Mucosa of stomach (tissue), 1 donor: ENCODE data around the gene ZNF362.

Experiments
- H3K27me3 ChIP-seq: one replicate; pipeline ENCODE4 v1.7.0; 2013; ENCODE audit warnings: mild to moderate bottlenecking, low read length; ENCODE audit not compliant: control insufficient read depth, insufficient read depth
- H3K36me3 ChIP-seq: one replicate; pipeline ENCODE4 v1.7.0; 2013; ENCODE audit warnings: low read length; ENCODE audit not compliant: control insufficient read depth, insufficient read depth
- H3K4me1 ChIP-seq: one replicate; pipeline ENCODE4 v1.7.0; 2013; ENCODE audit warnings: mild to moderate bottlenecking, low read length; ENCODE audit not compliant: control insufficient read depth, insufficient read depth
- H3K4me3 ChIP-seq: one replicate; pipeline ENCODE4 v1.7.0; 2013; ENCODE audit warnings: low read length
- H3K9ac ChIP-seq: one replicate; pipeline ENCODE4 v1.7.0; 2013; ENCODE audit warnings: mild to moderate bottlenecking, low read length, moderate library complexity
- H3K9me3 ChIP-seq: one replicate; pipeline ENCODE4 v1.7.0; 2013; ENCODE audit warnings: mild to moderate bottlenecking, low read length, moderate library complexity; ENCODE audit not compliant: control insufficient read depth
- donor health status: Pancreatic carcinoma.

The ZNF362 gene

DNA sequence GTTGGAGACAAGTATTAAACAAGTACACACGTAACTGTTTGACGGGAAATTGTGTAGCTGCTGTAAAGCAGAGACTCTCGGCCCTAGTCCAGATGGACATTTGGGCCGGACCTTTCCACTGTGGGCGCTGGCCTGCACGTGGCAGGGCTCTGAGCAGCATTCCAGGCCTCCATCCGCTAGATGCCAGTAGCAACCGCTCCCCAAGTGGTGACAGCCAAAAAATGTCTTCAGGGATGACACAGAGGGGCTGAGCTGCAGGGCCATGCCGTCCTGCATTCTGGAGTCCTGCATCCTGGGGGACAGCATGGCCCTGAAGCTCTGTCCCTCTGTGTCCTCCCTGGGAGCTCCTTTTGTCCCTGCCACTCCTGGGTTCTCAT is 39.8 kb downstream of the ZNF362 start:
- Histone ChIP-seq H3K36me3 (no peaks in the 10 kb centered on the region), H3K9ac (no peak overlapping the region), H3K4me1 (peaks cover 16% of the 10 kb centered on the region)

DNA sequence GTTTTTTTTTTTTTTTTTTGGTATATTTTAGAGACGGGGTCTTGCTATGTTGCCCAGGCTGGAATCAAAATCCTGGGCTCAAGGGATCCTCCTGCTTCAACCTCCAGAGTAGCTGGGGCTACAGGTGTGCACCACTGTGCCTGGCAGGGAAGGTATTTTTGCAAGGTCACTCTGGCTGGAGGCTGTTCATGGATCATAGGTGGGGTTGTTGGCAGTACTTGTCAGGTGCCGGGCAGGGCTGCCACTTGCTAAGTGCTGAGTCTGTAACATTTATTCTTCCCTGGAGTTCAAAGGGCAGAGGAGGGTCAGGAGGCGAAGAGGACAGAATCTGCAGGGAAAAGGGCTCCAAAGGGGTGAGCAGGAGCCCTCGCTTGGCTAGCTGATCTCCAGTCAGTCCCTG is 40.5 kb downstream of the ZNF362 start:
- no peaks in the 10 kb centered on the region for H3K36me3 ChIP-seq
- no peaks in the 10 kb centered on the region for H3K9me3 ChIP-seq
- H3K27me3 ChIP-seq = no peaks in the 10 kb centered on the region
- peaks cover 16% of the 10 kb centered on the region for H3K4me1 ChIP-seq
- no peak overlapping the region for H3K9ac ChIP-seq
- H3K4me3 ChIP-seq = no peak overlapping the region

More for the DNA sequence above, 39.8 kb downstream of the ZNF362 start:
- no peaks in the 10 kb centered on the region for H3K9me3 ChIP-seq
- no peak overlapping the region for H3K4me3 ChIP-seq
- no peaks in the 10 kb centered on the region for H3K27me3 ChIP-seq

DNA sequence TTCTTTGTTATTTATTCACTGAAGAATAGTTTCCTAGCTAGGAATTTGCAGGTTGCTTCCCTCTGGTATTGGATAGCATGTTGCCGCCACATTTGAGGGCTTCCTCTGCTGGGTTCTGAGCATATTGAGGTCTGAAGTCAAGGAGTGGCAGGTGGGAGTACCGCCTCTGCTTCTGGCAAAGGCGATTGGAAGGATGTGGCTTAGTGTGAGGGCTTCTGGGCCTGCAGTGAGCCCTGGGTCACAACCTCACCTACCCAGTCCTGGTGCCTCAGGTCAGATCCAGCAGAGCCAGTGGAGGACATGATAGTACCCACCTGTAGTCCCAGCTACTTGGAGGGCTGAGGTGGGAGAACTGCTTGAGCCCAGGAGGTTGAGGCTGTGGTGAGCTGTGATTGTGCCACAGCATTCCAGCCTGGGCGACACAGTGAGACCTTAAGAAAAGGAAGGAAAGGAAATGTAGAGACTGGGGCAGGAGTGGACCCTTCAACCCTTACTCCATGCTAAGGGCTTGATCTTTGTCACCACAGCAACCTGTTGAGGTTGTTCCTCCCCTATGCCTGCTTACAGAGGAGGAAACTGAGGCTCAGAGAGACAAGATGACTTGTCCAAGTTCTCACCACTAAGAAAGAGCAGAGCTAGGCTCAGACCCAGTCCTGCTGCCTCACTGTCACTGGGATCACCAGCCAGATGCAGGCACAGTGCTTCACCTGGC is 41.8 kb downstream of the ZNF362 start:
- Histone ChIP-seq H3K4me3 (no peak overlapping the region), H3K27me3 (no peaks in the 10 kb centered on the region), H3K9ac (no peak overlapping the region), H3K4me1 (peaks cover 16% of the 10 kb centered on the region), H3K9me3 (no peaks in the 10 kb centered on the region), H3K36me3 (no peaks in the 10 kb centered on the region)

DNA sequence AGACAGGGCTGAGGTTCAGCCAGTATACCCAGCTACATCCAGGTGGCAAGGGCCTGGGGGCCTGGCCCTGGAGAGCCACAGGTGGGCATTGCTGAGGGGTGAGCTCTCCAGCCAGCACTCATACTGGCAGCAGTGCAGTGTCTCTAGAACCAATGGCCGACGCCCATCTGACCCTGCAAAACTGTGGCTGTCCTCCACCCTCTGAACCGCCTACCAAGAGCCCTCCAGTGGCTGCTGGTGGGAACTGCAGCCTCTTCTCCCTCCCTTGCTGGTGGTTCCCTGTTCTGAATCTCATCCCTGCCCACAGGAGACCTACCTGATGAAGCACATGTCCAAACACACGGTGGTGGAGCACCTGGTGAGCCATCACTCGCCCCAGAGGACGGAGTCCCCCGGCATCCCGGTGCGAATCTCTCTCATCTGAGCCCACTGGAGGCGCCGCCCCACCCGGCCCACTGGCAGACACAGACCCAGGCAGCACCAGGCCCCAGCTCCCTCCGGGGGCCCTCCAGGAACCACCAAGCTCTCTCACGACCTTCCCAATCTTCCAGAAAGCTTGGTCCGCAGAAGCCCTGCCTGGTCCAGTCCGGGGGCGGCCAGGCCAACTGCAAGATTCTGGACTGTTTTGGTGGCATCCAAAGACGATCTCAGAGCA is 42.5 kb downstream of the ZNF362 start:
- Histone ChIP-seq H3K4me1 (peaks cover 16% of the 10 kb centered on the region), H3K4me3 (no peak overlapping the region), H3K36me3 (no peaks in the 10 kb centered on the region), H3K9me3 (no peaks in the 10 kb centered on the region), H3K27me3 (no peaks in the 10 kb centered on the region), H3K9ac (no peak overlapping the region)

DNA sequence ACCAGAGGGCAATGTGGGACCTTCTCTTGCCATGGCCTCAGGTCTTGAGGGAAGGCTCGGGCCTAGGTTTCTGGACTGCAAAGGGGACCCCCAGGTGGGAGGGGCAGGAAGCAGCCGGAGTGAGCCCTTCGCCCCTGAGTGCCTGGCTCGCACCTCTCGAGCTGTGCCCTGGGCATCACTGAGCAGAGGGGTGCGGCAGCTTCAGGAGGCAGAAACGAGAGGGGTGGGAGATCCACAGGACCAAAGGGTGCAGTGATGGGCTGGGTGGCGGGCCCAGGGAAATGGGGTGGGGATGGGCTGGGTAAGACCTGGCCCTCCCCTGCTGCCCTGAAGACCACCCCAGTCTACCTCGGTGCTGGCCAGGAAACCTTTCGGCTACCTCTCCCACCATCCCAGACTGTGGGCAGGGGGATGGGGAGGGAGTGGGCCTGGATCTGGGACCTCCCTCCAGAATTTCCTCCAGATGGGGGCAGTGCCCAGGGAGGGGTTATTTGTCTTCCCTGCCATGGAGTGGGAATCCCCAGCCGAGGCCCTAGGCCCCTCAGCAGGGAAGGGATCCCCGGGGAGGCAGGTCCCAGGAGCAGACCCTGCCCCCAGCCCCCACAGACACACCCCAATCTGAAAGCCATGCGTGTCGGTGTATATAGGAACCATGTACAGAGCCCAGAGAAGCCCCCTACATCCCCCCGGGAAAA is 43.3 kb downstream of the ZNF362 start:
- Histone ChIP-seq H3K4me3 (no peak overlapping the region), H3K27me3 (no peaks in the 10 kb centered on the region), H3K9me3 (no peaks in the 10 kb centered on the region), H3K9ac (no peak overlapping the region), H3K36me3 (no peaks in the 10 kb centered on the region), H3K4me1 (peaks cover 16% of the 10 kb centered on the region)

DNA sequence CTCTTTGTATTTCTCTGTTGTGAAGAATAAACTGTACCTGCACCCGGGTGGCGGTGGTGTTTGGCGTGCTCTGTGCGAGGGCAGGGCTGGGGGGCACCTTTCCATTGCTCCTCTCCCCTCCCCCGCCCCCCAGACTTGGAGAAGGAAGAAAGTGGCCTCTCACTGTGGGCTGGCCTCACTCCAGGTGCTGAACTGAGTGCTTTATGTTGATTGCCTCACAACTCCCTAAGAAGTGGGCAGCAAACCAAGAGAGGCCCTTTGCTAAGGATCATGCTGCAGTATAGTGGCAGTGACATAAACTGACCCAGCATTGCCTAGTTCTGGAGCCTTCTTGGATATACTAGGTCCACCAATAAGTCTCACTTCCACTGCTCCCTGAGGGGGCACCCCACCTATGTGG is 44.4 kb downstream of the ZNF362 start:
- Histone ChIP-seq H3K4me1 (peaks cover 11% of the 10 kb centered on the region), H3K9ac (no peak overlapping the region), H3K4me3 (no peak overlapping the region), H3K9me3 (no peaks in the 10 kb centered on the region), H3K36me3 (no peaks in the 10 kb centered on the region), H3K27me3 (no peaks in the 10 kb centered on the region)

DNA sequence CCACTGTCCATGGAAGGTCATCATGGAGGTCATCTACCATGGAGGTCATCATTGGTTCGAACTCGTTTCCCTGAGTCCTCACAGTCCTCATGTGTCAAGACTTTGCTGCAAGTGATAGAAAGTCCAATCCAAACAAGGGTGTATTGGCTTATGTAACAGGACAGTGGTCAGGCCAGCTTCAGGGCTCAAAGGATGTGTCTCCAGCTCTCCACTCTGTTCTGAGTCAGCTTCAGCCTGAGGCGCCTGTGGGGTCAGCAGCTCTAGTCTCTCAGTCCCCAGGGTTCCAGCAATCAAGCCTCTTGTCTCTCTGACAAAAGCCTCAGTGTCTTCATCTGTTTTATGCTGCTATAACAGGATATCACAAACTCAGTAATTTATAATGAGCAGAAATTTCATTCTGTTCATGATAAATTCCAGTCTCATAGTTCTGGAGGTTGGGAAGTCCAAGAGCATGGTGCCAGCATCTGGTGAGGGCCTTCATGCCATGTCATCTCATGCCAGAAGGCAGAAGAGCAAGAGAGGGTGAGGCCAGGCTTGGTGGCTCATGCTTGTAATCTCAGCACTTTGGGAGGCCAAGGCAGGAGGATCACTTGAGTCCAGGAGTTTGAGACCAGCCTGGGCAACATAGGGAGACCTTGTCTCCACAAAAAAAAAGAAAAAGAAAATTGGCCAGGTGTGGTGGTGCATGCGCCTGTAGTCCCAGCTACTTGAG is 45.1 kb downstream of the ZNF362 start:
- peaks cover 13% of the 10 kb centered on the region for H3K4me1 ChIP-seq
- peaks cover 5% of the 10 kb centered on the region for H3K27me3 ChIP-seq
- no peaks in the 10 kb centered on the region for H3K36me3 ChIP-seq
- no peaks in the 10 kb centered on the region for H3K9me3 ChIP-seq
- H3K9ac ChIP-seq = no peak overlapping the region
- no peak overlapping the region for H3K4me3 ChIP-seq

DNA sequence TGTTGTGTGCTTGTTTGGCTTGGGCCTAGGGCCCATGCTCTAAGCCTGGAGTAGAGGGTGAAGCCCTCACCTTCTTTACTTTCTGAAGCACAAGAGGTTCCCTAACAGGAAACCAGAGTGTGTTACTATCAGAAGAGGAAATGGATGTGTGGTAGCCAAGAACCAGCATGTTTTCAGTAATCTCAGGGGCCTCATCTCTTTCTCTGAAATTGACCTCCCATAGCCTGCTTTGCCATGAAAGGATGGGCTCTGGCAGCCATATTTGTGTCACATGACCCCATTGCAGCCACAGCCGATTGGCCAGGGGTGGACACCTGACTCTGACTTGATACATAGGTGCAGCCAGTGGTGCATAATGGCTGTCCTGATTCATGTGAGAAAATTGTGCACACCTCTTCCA is 46.0 kb downstream of the ZNF362 start:
- no peak overlapping the region for H3K4me3 ChIP-seq
- H3K4me1 ChIP-seq = peaks cover 20% of the 10 kb centered on the region
- H3K9me3 ChIP-seq = no peaks in the 10 kb centered on the region

DNA sequence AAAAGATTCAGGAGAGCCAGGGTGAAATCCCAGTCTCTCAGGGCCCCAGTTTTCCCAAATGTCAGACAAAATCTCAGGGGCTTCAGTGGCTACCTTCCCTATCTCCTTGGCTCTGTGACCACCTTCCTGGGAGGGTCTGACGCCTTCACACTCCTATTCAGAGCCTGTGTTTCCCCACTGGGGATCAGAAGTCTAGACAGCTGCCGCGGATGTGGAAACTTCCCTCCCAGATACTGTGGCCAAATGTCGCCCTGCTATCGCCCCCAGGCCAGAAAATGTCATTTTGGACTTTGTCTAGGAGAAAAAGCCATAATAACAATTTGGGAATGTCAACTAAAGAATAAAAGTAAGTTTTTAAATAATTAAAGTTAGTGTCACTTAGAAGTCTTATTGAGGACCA is 48.7 kb downstream of the ZNF362 start:
- H3K4me1 ChIP-seq = peaks cover 11% of the 10 kb centered on the region
- H3K27me3 ChIP-seq = peaks cover 13% of the 10 kb centered on the region
- no peaks in the 10 kb centered on the region for H3K9me3 ChIP-seq
- no peaks in the 10 kb centered on the region for H3K36me3 ChIP-seq
- no peak overlapping the region for H3K4me3 ChIP-seq
- H3K9ac ChIP-seq = no peak overlapping the region

More for the DNA sequence above, 46.0 kb downstream of the ZNF362 start:
- Histone ChIP-seq H3K27me3 (peaks cover 13% of the 10 kb centered on the region), H3K9ac (no peak overlapping the region), H3K36me3 (no peaks in the 10 kb centered on the region)

DNA sequence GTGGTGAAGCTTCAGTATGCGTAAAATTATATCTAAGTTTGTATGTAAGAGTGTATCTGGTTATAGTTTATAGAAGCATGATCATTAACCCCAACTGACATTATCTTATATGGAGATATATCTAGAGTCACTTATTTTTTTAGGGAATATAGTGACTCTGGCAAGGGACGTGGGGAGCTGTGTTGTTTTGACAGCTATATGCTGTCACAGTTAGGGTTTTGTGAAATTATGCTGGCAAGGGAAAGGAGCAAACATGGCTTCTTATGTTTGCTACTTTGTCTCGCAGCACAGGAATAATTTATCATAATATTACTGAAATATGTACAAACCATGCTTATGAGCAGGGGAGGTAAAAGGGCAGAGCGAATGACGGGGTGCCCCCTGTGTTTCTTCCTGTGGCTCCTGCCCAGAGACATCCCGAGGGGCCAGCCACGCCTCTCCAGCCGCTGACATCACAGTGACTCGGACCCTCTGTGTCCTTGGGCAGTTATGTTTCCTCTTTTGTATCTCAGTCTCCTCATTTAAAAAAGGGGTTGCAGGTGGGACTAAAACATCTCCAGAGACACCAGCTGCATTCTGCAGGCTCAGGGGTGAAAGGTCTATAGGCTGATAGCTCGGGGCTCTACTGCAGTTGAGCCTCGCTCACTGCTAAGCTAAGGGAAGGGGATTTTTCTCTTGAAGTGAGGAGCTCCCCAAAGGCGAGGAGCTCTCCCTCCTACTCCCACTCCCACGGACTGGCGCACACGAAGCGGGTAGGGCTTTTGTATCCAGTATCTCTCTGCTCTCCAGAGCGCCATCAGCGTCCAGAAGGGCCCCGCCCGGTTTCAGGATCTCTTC is 49.7 kb downstream of the ZNF362 start:
- Histone ChIP-seq H3K36me3 (no peaks in the 10 kb centered on the region), H3K4me1 (peaks cover 11% of the 10 kb centered on the region), H3K9me3 (no peaks in the 10 kb centered on the region), H3K27me3 (peaks cover 13% of the 10 kb centered on the region), H3K9ac (no peak overlapping the region), H3K4me3 (no peak overlapping the region)

DNA sequence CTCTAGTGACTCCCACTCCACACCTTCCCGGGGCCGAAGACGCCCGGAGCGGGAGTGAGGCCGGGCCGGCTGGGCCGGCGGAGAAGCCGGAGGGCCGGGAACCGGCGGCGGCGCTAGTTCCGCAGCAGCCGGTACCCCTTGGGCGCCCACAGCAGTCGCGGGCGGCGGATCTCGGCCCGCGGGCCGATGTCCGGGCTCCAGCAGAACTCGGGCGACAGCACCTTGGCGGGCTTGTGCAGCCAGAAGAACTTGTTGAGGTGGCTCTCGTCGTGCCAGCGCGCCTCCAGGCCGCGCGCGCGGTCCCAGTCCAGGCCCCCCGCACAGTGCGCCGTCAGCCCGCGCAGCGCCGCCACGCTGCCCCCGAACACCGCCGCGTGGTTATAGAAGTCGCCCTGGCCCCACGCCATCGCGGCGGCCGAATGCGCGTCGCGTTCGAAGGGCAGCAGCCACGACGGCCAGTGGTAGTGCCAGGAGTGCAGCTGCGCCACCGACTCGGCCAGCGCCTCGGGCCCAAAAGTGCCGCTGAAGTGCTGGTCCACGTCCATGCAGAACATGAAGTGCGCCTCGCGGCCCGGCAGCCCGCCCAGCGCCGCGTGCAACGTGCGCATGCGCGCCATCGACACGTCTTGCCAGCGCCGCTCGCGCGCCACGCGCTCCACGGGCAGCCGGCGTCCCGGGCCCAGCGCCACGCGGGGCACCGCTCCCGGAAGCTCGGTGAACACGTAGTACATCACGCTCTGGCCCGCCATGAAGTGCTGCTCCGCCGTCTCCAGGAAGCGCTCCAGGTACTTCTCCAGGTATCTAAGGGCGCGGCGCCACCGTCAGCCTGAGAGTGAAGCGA is 50.6 kb downstream of the ZNF362 start:
- H3K9me3 ChIP-seq = no peaks in the 10 kb centered on the region
- H3K4me1 ChIP-seq = peaks cover 11% of the 10 kb centered on the region
- H3K36me3 ChIP-seq = no peaks in the 10 kb centered on the region
- no peak overlapping the region for H3K9ac ChIP-seq
- H3K4me3 ChIP-seq = no peak overlapping the region
- peaks cover 13% of the 10 kb centered on the region for H3K27me3 ChIP-seq
